IMR-90 (cell line): ENCODE results near the gene THSD7B. TPM values are rescaled to one million over a fixed set of nuclear protein-coding genes. Genes with fewer than 3 reads are reported as not detected.

Experiments used
- ATAC-seq: fragments of 200-7000 bp; cut with Tn5 transposase; 2 replicates; pipeline ENCODE4 v1.9.1; 2020; ENCODE audit warnings: low read depth, mild to moderate bottlenecking, moderate library complexity
- BruUV-seq: library from RNA; stranded (reverse); fragments of 400-500 nt; replicated peaks from 2 replicates; lab custom pipeline; 2021; lab: Mats Ljungman, UMichigan
- CTCF ChIA-PET: fragments of 300-600 bp; formaldehyde crosslinking; extraction: SDS; loops from one replicate; lab custom pipeline; 2021; ENCODE audit warnings: antibody characterized with exemption; lab: Yijun Ruan, JAX
- POLR2A ChIA-PET: fragments of 300-600 bp; sonication (Branson Sonifier 250); formaldehyde crosslinking; loops from one replicate; lab custom pipeline; 2022; ENCODE audit warnings: antibody characterized with exemption; ENCODE audit not compliant: unreplicated experiment; lab: Charles Lee
- DNase-seq: peaks from one replicate; pipeline ENCODE4 v3.0.0; 2013
- H2AFZ ChIP-seq: replicated peaks from 2 replicates; pipeline ENCODE3; 2013; ENCODE audit warnings: low read length, mild to moderate bottlenecking; ENCODE audit not compliant: poor library complexity
- H2AK5ac ChIP-seq: 2 replicates; pipeline ENCODE4 v1.6.1; 2013; ENCODE audit warnings: low read depth, low read length, inconsistent platforms
- H2AK9ac ChIP-seq: replicated peaks from 2 replicates; pipeline ENCODE3; 2013; ENCODE audit warnings: mild to moderate bottlenecking, low read depth, low read length, moderate library complexity; ENCODE audit not compliant: poor library complexity
- H2BK120ac ChIP-seq: 2 replicates; pipeline ENCODE4 v1.6.1; 2013; ENCODE audit warnings: low read depth, low read length, inconsistent platforms
- H2BK15ac ChIP-seq: 3 replicates; pipeline ENCODE4 v1.6.1; 2013; ENCODE audit warnings: low read depth, low read length, inconsistent platforms
- H2BK20ac ChIP-seq: 2 replicates; pipeline ENCODE4 v1.6.1; 2013; ENCODE audit warnings: low read depth, mild to moderate bottlenecking, inconsistent platforms, low read length, moderate library complexity
- H2BK5ac ChIP-seq: 2 replicates; pipeline ENCODE4 v1.6.1; 2013; ENCODE audit warnings: mild to moderate bottlenecking, low read depth, low read length, inconsistent platforms; ENCODE audit not compliant: poor library complexity, severe bottlenecking
- H3K14ac ChIP-seq: replicated peaks from 2 replicates; pipeline ENCODE4 v1.6.1; 2013; ENCODE audit warnings: low read depth, low read length, inconsistent platforms
- H3K18ac ChIP-seq: 2 replicates; pipeline ENCODE4 v1.6.1; 2013; ENCODE audit warnings: low read depth, low read length, control low read depth
- H3K23ac ChIP-seq: 2 replicates; pipeline ENCODE4 v1.6.1; 2013; ENCODE audit warnings: low read depth, low read length, inconsistent platforms
- H3K27ac ChIP-seq: 2 replicates; pipeline ENCODE4 v1.5.1; 2013; ENCODE audit warnings: mild to moderate bottlenecking, control low read depth, low read length; ENCODE audit not compliant: insufficient read depth
- H3K27me3 ChIP-seq: 2 replicates; pipeline ENCODE4 v1.6.1; 2013; ENCODE audit warnings: low read length; ENCODE audit not compliant: control insufficient read depth, insufficient read depth
- H3K36me3 ChIP-seq: 2 replicates; pipeline ENCODE4 v1.6.1; 2013; ENCODE audit warnings: low read length, mixed read lengths; ENCODE audit not compliant: control insufficient read depth, insufficient read depth
- H3K4ac ChIP-seq: 2 replicates; pipeline ENCODE4 v1.6.1; 2013; ENCODE audit warnings: low read depth, low read length, inconsistent platforms
- H3K4me1 ChIP-seq: 2 replicates; pipeline ENCODE4 v1.6.1; 2013; ENCODE audit warnings: low read length, mixed read lengths; ENCODE audit not compliant: control insufficient read depth, insufficient read depth
- H3K4me2 ChIP-seq: 2 replicates; pipeline ENCODE4 v1.6.1; 2013; ENCODE audit warnings: low read depth, mild to moderate bottlenecking, control low read depth, low read length, moderate library complexity
- H3K4me3 ChIP-seq: 2 replicates; pipeline ENCODE4 v1.5.1; 2013; ENCODE audit warnings: low read depth, mild to moderate bottlenecking, control low read depth, low read length, moderate library complexity; ENCODE audit not compliant: insufficient read depth
- H3K56ac ChIP-seq: 2 replicates; pipeline ENCODE4 v1.6.1; 2013; ENCODE audit warnings: low read length, inconsistent platforms; ENCODE audit not compliant: insufficient read depth; ENCODE audit errors: extremely low read depth
- H3K79me1 ChIP-seq, 2 experiments: 2 replicates each; pipeline ENCODE4 v1.6.1; 2013; ENCODE audit warnings: low read length in 2 of 2, inconsistent platforms in 1 of 2, low read depth in 1 of 2
- H3K9ac ChIP-seq: 2 replicates; pipeline ENCODE4 v1.6.1; 2013; ENCODE audit warnings: low read depth, low read length, control low read depth
- H3K9me1 ChIP-seq: 2 replicates; pipeline ENCODE4 v1.6.1; 2013; ENCODE audit warnings: low read length, inconsistent platforms; ENCODE audit not compliant: insufficient read depth
- H3K9me3 ChIP-seq: 2 replicates; pipeline ENCODE4 v1.6.1; 2013; ENCODE audit warnings: low read length; ENCODE audit not compliant: control insufficient read depth, insufficient read depth
- H4K20me1 ChIP-seq: 2 replicates; pipeline ENCODE4 v1.6.1; 2013; ENCODE audit warnings: low read length, inconsistent platforms; ENCODE audit not compliant: insufficient read depth
- H4K5ac ChIP-seq: 2 replicates; pipeline ENCODE4 v1.6.1; 2013; ENCODE audit warnings: mild to moderate bottlenecking, low read depth, low read length, control low read depth
- H4K8ac ChIP-seq, 2 experiments: 2 replicates each; pipeline ENCODE4 v1.6.1; 2013; ENCODE audit warnings: low read depth in 2 of 2, low read length in 2 of 2, control low read depth in 1 of 2, inconsistent platforms in 1 of 2
- H4K91ac ChIP-seq: 2 replicates; pipeline ENCODE4 v1.6.1; 2013; ENCODE audit warnings: low read depth, low read length, inconsistent platforms; ENCODE audit not compliant: insufficient read depth
- BHLHE40 ChIP-seq: fragments of 150-350 bp; IDR thresholded peaks from 2 replicates; pipeline ENCODE4 v1.6.1; 2016; ENCODE audit warnings: mild to moderate bottlenecking, low read depth, low read length
- MAZ ChIP-seq: IDR thresholded peaks from 2 replicates; pipeline ENCODE4 v1.6.1; 2012; ENCODE audit warnings: low read depth, mild to moderate bottlenecking, low read length, improper control_type of control experiment, moderate library complexity, borderline replicate concordance
- NFE2L2 ChIP-seq: fragments of 150-350 bp; IDR thresholded peaks from 2 replicates; pipeline ENCODE4 v1.6.1; 2016; ENCODE audit warnings: low read depth, mild to moderate bottlenecking, low read length
- POLR2A ChIP-seq: IDR thresholded peaks from 2 replicates; pipeline ENCODE4 v1.6.1; 2012; ENCODE audit warnings: mild to moderate bottlenecking, low read depth, low read length
- RAD21 ChIP-seq: IDR thresholded peaks from 2 replicates; pipeline ENCODE4 v1.6.1; 2012; ENCODE audit warnings: low read length, improper control_type of control experiment
- RCOR1 ChIP-seq: IDR thresholded peaks from 2 replicates; pipeline ENCODE4 v1.6.1; 2012; ENCODE audit warnings: mild to moderate bottlenecking, low read length, improper control_type of control experiment; ENCODE audit not compliant: insufficient replicate concordance
- SMC3 ChIP-seq: fragments of 150-350 bp; IDR thresholded peaks from 2 replicates; pipeline ENCODE4 v1.6.1; 2016; ENCODE audit warnings: low read depth, mild to moderate bottlenecking, antibody characterized with exemption, low read length, moderate library complexity
- WGBS, 2 experiments: methylation state at CpG; one replicate each; pipeline versions ENCODE4 v1.1.5 to v1.1.7; 2013; ENCODE audit warnings: missing lambda C conversion rate in 2 of 2; ENCODE audit not compliant: insufficient read length in 1 of 2; ENCODE audit errors: extremely low coverage in 2 of 2; 5-methylcytosine and 5-hydroxymethylcytosine counted together
- dilution Hi-C: fragments of 300-500 bp; cut with HindIII; formaldehyde crosslinking; loops from one replicate; pipeline ENCODE4 v1.14.3; 2018; ENCODE audit warnings: low sequenced_read_pairs; ENCODE audit not compliant: unreplicated experiment
- in situ Hi-C: fragments of 300-500 bp; cut with MboI; formaldehyde crosslinking; loops from 3 replicates; pipeline ENCODE4 v1.14.3; 2019; ENCODE audit warnings: low sequenced_read_pairs, inconsistent platforms, mixed read lengths
- intact Hi-C: fragments of 100-400 bp; cut with micrococcal nuclease; formaldehyde crosslinking; loops from 2 replicates; pipeline ENCODE4 v1.10.0; 2022
- polyA plus RNA-seq, 3 experiments: library from polyadenylated mRNA; depleted of rRNA; stranded (reverse); fragments of >200 nt; gene quantifications; 2 replicates each; pipeline ENCODE4 v1.2.3, GENCODE V29; 2012; ENCODE audit warnings: low replicate concordance in 1 of 3
- total RNA-seq: library from RNA; depleted of rRNA; stranded (reverse); fragments of >200 nt; gene quantifications from 2 replicates; pipeline ENCODE4 v1.2.3, GENCODE V29; 2012
- TF ChIP-seq, protein P1 (sequence below): fragments of 150-350 bp; IDR thresholded peaks from 2 replicates; pipeline ENCODE4 v1.6.1; 2017; ENCODE audit warnings: mild to moderate bottlenecking, antibody characterized with exemption, low read length, low read depth

THSD7B gene
- total and polyA plus RNA-seq, 2 of the 4 experiments (the other 2 are of a cell fraction): not detected

DNA sequence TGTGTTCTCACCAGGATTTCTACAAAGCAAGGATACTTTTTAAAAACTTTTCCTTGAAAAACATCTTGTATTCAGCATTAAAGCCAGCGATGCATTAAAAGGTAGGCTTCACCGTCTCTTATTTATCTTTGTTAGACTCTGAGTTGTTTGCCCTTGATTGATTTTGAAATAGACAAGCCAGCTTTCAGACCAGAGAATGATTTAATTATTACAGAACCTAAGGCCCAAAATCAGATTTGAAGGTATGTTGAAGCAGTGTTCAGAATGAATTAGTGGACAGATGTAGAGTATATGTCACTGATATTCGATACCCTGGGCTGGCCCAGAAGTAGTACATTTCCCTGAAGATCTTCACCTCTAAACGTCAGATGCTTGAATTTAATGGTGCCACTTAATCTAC is 136.4 kb downstream of the THSD7B start:
- no peak for DNase-seq
- Histone ChIP-seq H2BK5ac (no peak overlapping the region), H3K14ac (no peak overlapping the region), H3K4me2 (no peak overlapping the region), H3K23ac (no peak overlapping the region), H4K8ac (no peak overlapping the region), H3K4me3 (no peak overlapping the region), H3K9me1 (no peaks in the 10 kb centered on the region), H2AK5ac (no peak overlapping the region), H3K36me3 (no peaks in the 10 kb centered on the region), H3K4ac (no peak overlapping the region), H3K4me1 (no peaks in the 10 kb centered on the region), H2AK9ac (no peak overlapping the region), H3K79me1 (no peaks in the 10 kb centered on the region), H2BK15ac (no peak overlapping the region), H4K20me1 (no peaks in the 10 kb centered on the region), H3K56ac (no peak overlapping the region), H3K9ac (no peak overlapping the region), H2BK120ac (no peak overlapping the region), H3K27ac (no peak overlapping the region), H2BK20ac (no peak overlapping the region), H4K5ac (no peak overlapping the region), H3K18ac (no peak overlapping the region), H2AFZ (no peak overlapping the region), H3K27me3 (no peaks in the 10 kb centered on the region), H3K9me3 (peaks cover 19% of the 10 kb centered on the region), H4K91ac (no peak overlapping the region)
- CTCF ChIA-PET: no interaction called here
- POLR2A ChIA-PET: no interaction called here
- no peak for ATAC-seq
- no TSS peak for BruUV-seq
- TF ChIP-seq RAD21: no peak
- TF ChIP-seq, protein P1, sequence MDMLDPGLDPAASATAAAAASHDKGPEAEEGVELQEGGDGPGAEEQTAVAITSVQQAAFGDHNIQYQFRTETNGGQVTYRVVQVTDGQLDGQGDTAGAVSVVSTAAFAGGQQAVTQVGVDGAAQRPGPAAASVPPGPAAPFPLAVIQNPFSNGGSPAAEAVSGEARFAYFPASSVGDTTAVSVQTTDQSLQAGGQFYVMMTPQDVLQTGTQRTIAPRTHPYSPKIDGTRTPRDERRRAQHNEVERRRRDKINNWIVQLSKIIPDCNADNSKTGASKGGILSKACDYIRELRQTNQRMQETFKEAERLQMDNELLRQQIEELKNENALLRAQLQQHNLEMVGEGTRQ: no peak
- no peak for TF ChIP-seq SMC3
- no peak for TF ChIP-seq NFE2L2
- no peak for TF ChIP-seq MAZ
- TF ChIP-seq POLR2A: no peak
- no peak for TF ChIP-seq RCOR1
- TF ChIP-seq BHLHE40: no peak
- intact Hi-C loops: no loop called here
- WGBS, 2 experiments: no CpG with 5 or more reads among the region's 4 CpGs
- dilution Hi-C loops: no loop called here
- in situ Hi-C loops: no loop called here
